ENCODE data around the gene CLCC1. TPM values are rescaled to one million over a fixed set of nuclear protein-coding genes. Genes with fewer than 3 reads are reported as not detected.

The CLCC1 gene
- total RNA-seq, 1 experiment from 2014 or later: 14.3 TPM

DNA sequence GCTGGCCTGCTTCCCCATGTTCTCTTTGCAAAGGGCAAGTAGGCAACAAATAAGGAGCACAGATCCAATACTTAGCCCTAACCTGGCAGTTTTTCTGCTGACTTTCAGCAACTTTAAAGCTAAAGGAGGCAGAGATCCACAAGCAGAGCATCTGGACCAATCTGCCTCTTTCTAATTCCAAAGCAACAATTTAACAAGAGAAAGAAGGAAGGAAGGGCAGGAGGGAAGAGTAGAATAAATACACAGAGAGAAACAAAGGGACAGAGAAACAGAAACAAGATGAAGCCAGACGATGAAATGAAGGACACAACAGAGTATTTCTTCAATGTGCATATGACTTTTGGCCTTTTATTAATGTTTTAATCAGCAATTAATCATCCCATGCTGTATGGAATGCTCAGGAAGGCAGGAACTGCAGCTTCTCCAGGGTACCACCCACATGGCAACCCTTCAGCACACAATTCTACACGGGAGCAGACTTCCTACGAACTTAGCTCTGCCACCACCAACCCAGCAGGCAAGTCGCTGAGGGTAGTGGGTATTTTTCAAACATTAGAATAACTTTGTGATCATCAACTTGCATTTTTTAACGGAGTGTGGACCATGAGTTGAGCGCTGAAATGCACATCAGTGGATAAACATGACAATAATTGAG is 15.3 kb downstream of the CLCC1 start:
- 0 out of 2 replicates have a peak, but pooled peaks cover 4% of the 10 kb centered on the region for H4K20me1 ChIP-seq (ENCODE audit: insufficient read depth)
- H2AFZ ChIP-seq (ENCODE audit: low read depth, low read length, poor library complexity, severe bottlenecking): no peak overlapping the region
- no peaks in the 10 kb centered on the region for H3K4me1 ChIP-seq (ENCODE audit: control insufficient read depth in 1 of 2, insufficient read depth in 2 of 2, low read length in 2 of 2)
- no peak overlapping the region for H3K27ac ChIP-seq (ENCODE audit: low read depth, low read length)
- peaks cover 48% of the 10 kb centered on the region for H3K79me2 ChIP-seq (ENCODE audit: insufficient read depth, low read length)
- no peaks in the 10 kb centered on the region for H3K9me3 ChIP-seq (ENCODE audit: control insufficient read depth in 1 of 2, insufficient read depth in 1 of 2, low read depth in 1 of 2, low read length in 2 of 2)
- H3K4me2 ChIP-seq (ENCODE audit: low read length): no peak overlapping the region
- intact Hi-C loops (cut with micrococcal nuclease): no loop called here
- ChIA-PET RAD21 (ENCODE audit: low non-redundant PET in 1 of 2, low total read pairs in 2 of 2, uncharacterized antibody in 2 of 2, unreplicated experiment in 2 of 2) (no interaction called here), POLR2A (no interaction called here), CTCF (no interaction called here)
- no peak overlapping the region for H3K9ac ChIP-seq (ENCODE audit: low read length)
- H3K27me3 ChIP-seq (ENCODE audit: insufficient read depth, low read length): no peaks in the 10 kb centered on the region
- TF ChIP-seq CEBPB (IDR thresholded peaks at IDR 0.05; ENCODE audit: low read depth) (no peak), MAX (IDR thresholded peaks at IDR 0.05) (no peak), ZFX (IDR thresholded peaks at IDR 0.05) (no peak), FOSL1 (IDR thresholded peaks at IDR 0.05; ENCODE audit: low read depth) (no peak), TCF7L2 (IDR thresholded peaks at IDR 0.05; ENCODE audit: borderline replicate concordance, extremely low read depth, insufficient read depth, insufficient read length) (no peak), POLR2AphosphoS5 (IDR thresholded peaks at IDR 0.05; ENCODE audit: low read depth, low read length) (no peak), CBX3 (IDR thresholded peaks at IDR 0.05; ENCODE audit: low read depth) (no peak), SRF (IDR thresholded peaks at IDR 0.05; ENCODE audit: low read depth) (no peak), SP1 (IDR thresholded peaks at IDR 0.05; ENCODE audit: low read depth) (no peak), ELF1 (IDR thresholded peaks at IDR 0.05; ENCODE audit: borderline replicate concordance, low read depth) (no peak), ZNF274 (IDR thresholded peaks at IDR 0.05; ENCODE audit: low read depth, low read length) (no peak), EZH2phosphoT487 (IDR thresholded peaks at IDR 0.05; ENCODE audit: borderline replicate concordance) (no peak), ZBTB33 (IDR thresholded peaks at IDR 0.05; ENCODE audit: extremely low read depth, insufficient replicate concordance, low read length) (no peak), EZH2 (IDR thresholded peaks at IDR 0.05) (no peak), SIN3A (IDR thresholded peaks at IDR 0.05; ENCODE audit: low read depth) (no peak)
- TF ChIP-seq, protein P1, sequence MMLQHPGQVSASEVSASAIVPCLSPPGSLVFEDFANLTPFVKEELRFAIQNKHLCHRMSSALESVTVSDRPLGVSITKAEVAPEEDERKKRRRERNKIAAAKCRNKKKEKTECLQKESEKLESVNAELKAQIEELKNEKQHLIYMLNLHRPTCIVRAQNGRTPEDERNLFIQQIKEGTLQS (IDR thresholded peaks at IDR 0.05): no peak
- TF ChIP-seq, protein P2, sequence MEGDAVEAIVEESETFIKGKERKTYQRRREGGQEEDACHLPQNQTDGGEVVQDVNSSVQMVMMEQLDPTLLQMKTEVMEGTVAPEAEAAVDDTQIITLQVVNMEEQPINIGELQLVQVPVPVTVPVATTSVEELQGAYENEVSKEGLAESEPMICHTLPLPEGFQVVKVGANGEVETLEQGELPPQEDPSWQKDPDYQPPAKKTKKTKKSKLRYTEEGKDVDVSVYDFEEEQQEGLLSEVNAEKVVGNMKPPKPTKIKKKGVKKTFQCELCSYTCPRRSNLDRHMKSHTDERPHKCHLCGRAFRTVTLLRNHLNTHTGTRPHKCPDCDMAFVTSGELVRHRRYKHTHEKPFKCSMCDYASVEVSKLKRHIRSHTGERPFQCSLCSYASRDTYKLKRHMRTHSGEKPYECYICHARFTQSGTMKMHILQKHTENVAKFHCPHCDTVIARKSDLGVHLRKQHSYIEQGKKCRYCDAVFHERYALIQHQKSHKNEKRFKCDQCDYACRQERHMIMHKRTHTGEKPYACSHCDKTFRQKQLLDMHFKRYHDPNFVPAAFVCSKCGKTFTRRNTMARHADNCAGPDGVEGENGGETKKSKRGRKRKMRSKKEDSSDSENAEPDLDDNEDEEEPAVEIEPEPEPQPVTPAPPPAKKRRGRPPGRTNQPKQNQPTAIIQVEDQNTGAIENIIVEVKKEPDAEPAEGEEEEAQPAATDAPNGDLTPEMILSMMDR (IDR thresholded peaks at IDR 0.05 in 2 of 3, conservative IDR thresholded peaks at IDR 0.05 in 1 of 3; ENCODE audit: borderline replicate concordance in 1 of 3, insufficient read depth in 1 of 3, low read depth in 2 of 3, low read length in 2 of 3): no peak
- no peaks in the 10 kb centered on the region for H3K9me2 ChIP-seq (ENCODE audit: insufficient read depth)
- no TSS peak for BruUV-seq (replicated peaks)
- DNase-seq (ENCODE audit: low read depth, low spot score) (no peak), ATAC-seq (no peak)
- H3K36me3 ChIP-seq (ENCODE audit: control insufficient read depth in 1 of 2, insufficient read depth in 2 of 2, low read length in 2 of 2): peaks cover 2 to 11% of the 10 kb centered on the region in 2 experiments; a peak in 2 of 4 replicates
- no peak overlapping the region for H3K4me3 ChIP-seq (replicated peaks in 1 of 2; ENCODE audit: low read depth in 1 of 2, low read length in 2 of 2)
